Activated CD8-positive, alpha-beta memory T cell treated with anti-CD3 and anti-CD28 coated beads, Interleukin-2, amount 10 ng/mL, durations not matched to agents 7 days and 5 days (primary cell): ENCODE data around the gene CNKSR2. TPM values are rescaled to one million over a fixed set of nuclear protein-coding genes. Genes with fewer than 3 reads are reported as not detected.

Experiments used
- ATAC-seq: fragments of 150-1000 bp; cut with Tn5 transposase; one replicate; pipeline ENCODE4 v1.10.0; 2021; ENCODE audit warnings: moderate library complexity
- CTCF ChIA-PET: fragments of 350-600 bp; sonication (Branson Sonifier 250); formaldehyde crosslinking; loops from one replicate; lab custom pipeline; 2021; ENCODE audit warnings: antibody characterized with exemption; lab: Charles Lee
- DNase-seq: peaks from one replicate; pipeline ENCODE4 v3.0.0-alpha.2; 2020
- H3K27ac Mint-ChIP-seq: one replicate; pipeline ENCODE4 v1.8.0; 2021; ENCODE audit warnings: mild to moderate bottlenecking, mixed read lengths
- H3K27me3 Mint-ChIP-seq: one replicate; pipeline ENCODE4 v1.8.0; 2021; ENCODE audit warnings: mixed read lengths
- H3K36me3 Mint-ChIP-seq: one replicate; pipeline ENCODE4 v1.8.0; 2021; ENCODE audit warnings: mild to moderate bottlenecking, mixed read lengths
- H3K4me1 Mint-ChIP-seq: one replicate; pipeline ENCODE4 v1.8.0; 2021; ENCODE audit warnings: mixed read lengths
- H3K4me3 Mint-ChIP-seq: one replicate; pipeline ENCODE4 v1.8.0; 2021; ENCODE audit warnings: mild to moderate bottlenecking, moderate library complexity, mixed read lengths
- H3K9me3 Mint-ChIP-seq: one replicate; pipeline ENCODE4 v1.8.0; 2022; ENCODE audit warnings: low read depth, mixed read lengths
- total RNA-seq, 2 experiments: library from RNA; stranded (reverse); gene quantifications; one replicate each; pipeline ENCODE4 v1.2.3, GENCODE V29; 2021

The CNKSR2 gene
- total RNA-seq, 2 experiments from 2014 or later = 6.3 to 6.7 TPM

- Mint-ChIP-seq H3K9me3 (no peaks in the 10 kb centered on the region), H3K27me3 (peaks cover 10% of the 10 kb centered on the region), H3K36me3 (no peaks in the 10 kb centered on the region), H3K27ac (no peak overlapping the region), H3K4me1 (peaks cover 2% of the 10 kb centered on the region), H3K4me3 (no peak overlapping the region)
- no peak for DNase-seq
- ATAC-seq = no peak
- CTCF ChIA-PET = no interaction called here
Measured at GRCh38 chrX:21656587-21657317, 282.5 kb downstream of the CNKSR2 start.

- Mint-ChIP-seq H3K9me3 (no peaks in the 10 kb centered on the region), H3K27me3 (peaks cover 10% of the 10 kb centered on the region), H3K27ac (no peak overlapping the region), H3K4me3 (no peak overlapping the region), H3K4me1 (peaks cover 2% of the 10 kb centered on the region), H3K36me3 (no peaks in the 10 kb centered on the region)
- ATAC-seq (no peak), DNase-seq (no peak)
- CTCF ChIA-PET = no interaction called here
Measured at GRCh38 chrX:21657318-21658151, 283.3 kb downstream of the CNKSR2 start.

- Mint-ChIP-seq H3K27ac (peak within 1 kb of the TSS; percentile 45), H3K27me3 (peaks cover 10% of the 10 kb centered on the region), H3K9me3 (no peaks in the 10 kb centered on the region), H3K4me1 (peaks cover 2% of the 10 kb centered on the region), H3K36me3 (no peaks in the 10 kb centered on the region), H3K4me3 (peak within 1 kb of the TSS; percentile 33)
- DNase-seq = no peak
- CTCF ChIA-PET = interaction anchor here (0.7 kb wide), 1 partner anchor 74 kb away, joined by 3 read pairs; no protein-coding TSS in a partner anchor
- ATAC-seq = peak; percentile 30
Measured at GRCh38 chrX:21658152-21658737, 284.0 kb downstream of the CNKSR2 start, which contains the start of gene KLHL34. Gene KLHL34 (minus strand): TSS chrX:21658330. CDS start chrX:21657788, 542 bp downstream.

- Mint-ChIP-seq H3K4me3 (peak overlapping the region; percentile 33), H3K4me1 (peaks cover 2% of the 10 kb centered on the region), H3K27me3 (peaks cover 12% of the 10 kb centered on the region), H3K9me3 (no peaks in the 10 kb centered on the region), H3K27ac (peak overlapping the region; percentile 45), H3K36me3 (no peaks in the 10 kb centered on the region)
- ATAC-seq (no peak), DNase-seq (no peak)
- CTCF ChIA-PET = interaction anchor here (0.7 kb wide), 1 partner anchor 74 kb away, joined by 3 read pairs; no protein-coding TSS in a partner anchor
Measured at GRCh38 chrX:21658746-21659145, 284.5 kb downstream of the CNKSR2 start.

- Mint-ChIP-seq H3K9me3 (no peaks in the 10 kb centered on the region), H3K36me3 (no peaks in the 10 kb centered on the region), H3K27me3 (peaks cover 14% of the 10 kb centered on the region), H3K27ac (peak overlapping the region; percentile 45), H3K4me3 (peak overlapping the region; percentile 33), H3K4me1 (peaks cover 2% of the 10 kb centered on the region)
- CTCF ChIA-PET = no interaction called here
- DNase-seq (no peak), ATAC-seq (no peak)
Measured at GRCh38 chrX:21659320-21659719, 285.1 kb downstream of the CNKSR2 start.

GRCh38 chrX:21660156-21660555 lies 285.9 kb downstream of the CNKSR2 start:
- Mint-ChIP-seq H3K36me3 (no peaks in the 10 kb centered on the region), H3K4me1 (peaks cover 2% of the 10 kb centered on the region), H3K27me3 (peaks cover 14% of the 10 kb centered on the region), H3K9me3 (no peaks in the 10 kb centered on the region), H3K27ac (no peak overlapping the region), H3K4me3 (no peak overlapping the region)
- no peak for ATAC-seq
- CTCF ChIA-PET = no interaction called here
- no peak for DNase-seq

GRCh38 chrX:21661316-21661715 lies 287.1 kb downstream of the CNKSR2 start:
- ATAC-seq (no peak), DNase-seq (no peak)
- no peaks in the 10 kb centered on the region for H3K9me3 Mint-ChIP-seq
- H3K4me3 Mint-ChIP-seq = no peak overlapping the region
- H3K4me1 Mint-ChIP-seq = peaks cover 2% of the 10 kb centered on the region
- H3K36me3 Mint-ChIP-seq = no peaks in the 10 kb centered on the region
- CTCF ChIA-PET = no interaction called here
- no peak overlapping the region for H3K27ac Mint-ChIP-seq
- H3K27me3 Mint-ChIP-seq = peaks cover 14% of the 10 kb centered on the region

- peaks cover 2% of the 10 kb centered on the region for H3K4me1 Mint-ChIP-seq
- no peaks in the 10 kb centered on the region for H3K36me3 Mint-ChIP-seq
- no peak overlapping the region for H3K27ac Mint-ChIP-seq
- ATAC-seq = no peak
- peaks cover 11% of the 10 kb centered on the region for H3K27me3 Mint-ChIP-seq
- CTCF ChIA-PET = no interaction called here
- no peak for DNase-seq
- no peak overlapping the region for H3K4me3 Mint-ChIP-seq
- no peaks in the 10 kb centered on the region for H3K9me3 Mint-ChIP-seq
Measured at GRCh38 chrX:21662761-21663160, 288.5 kb downstream of the CNKSR2 start.

- no peak overlapping the region for H3K4me3 Mint-ChIP-seq
- H3K4me1 Mint-ChIP-seq = no peaks in the 10 kb centered on the region
- H3K27ac Mint-ChIP-seq = no peak overlapping the region
- H3K36me3 Mint-ChIP-seq = no peaks in the 10 kb centered on the region
- H3K9me3 Mint-ChIP-seq = peaks cover 2% of the 10 kb centered on the region
- peaks cover 4% of the 10 kb centered on the region for H3K27me3 Mint-ChIP-seq
- CTCF ChIA-PET = no interaction called here
- ATAC-seq (no peak), DNase-seq (no peak)
Measured at GRCh38 chrX:21666252-21666651, 292.0 kb downstream of the CNKSR2 start.

GRCh38 chrX:21666679-21667078 lies 292.5 kb downstream of the CNKSR2 start:
- ATAC-seq (no peak), DNase-seq (no peak)
- no peaks in the 10 kb centered on the region for H3K36me3 Mint-ChIP-seq
- CTCF ChIA-PET = no interaction called here
- peaks cover 4% of the 10 kb centered on the region for H3K27me3 Mint-ChIP-seq
- no peak overlapping the region for H3K27ac Mint-ChIP-seq
- no peak overlapping the region for H3K4me3 Mint-ChIP-seq
- no peaks in the 10 kb centered on the region for H3K4me1 Mint-ChIP-seq
- peaks cover 2% of the 10 kb centered on the region for H3K9me3 Mint-ChIP-seq

- no peaks in the 10 kb centered on the region for H3K36me3 Mint-ChIP-seq
- peaks cover 11% of the 10 kb centered on the region for H3K27me3 Mint-ChIP-seq
- H3K9me3 Mint-ChIP-seq = no peaks in the 10 kb centered on the region
- no peak for ATAC-seq
- no peak for DNase-seq
- CTCF ChIA-PET = no interaction called here
- H3K4me1 Mint-ChIP-seq = no peaks in the 10 kb centered on the region
- H3K27ac Mint-ChIP-seq = no peak overlapping the region
- H3K4me3 Mint-ChIP-seq = no peak overlapping the region
Measured at GRCh38 chrX:21674430-21675186, 300.4 kb downstream of the CNKSR2 start.

- ATAC-seq = no peak
- H3K9me3 Mint-ChIP-seq = no peaks in the 10 kb centered on the region
- CTCF ChIA-PET = no interaction called here
Measured at GRCh38 chrX:21675931-21676330, 301.7 kb downstream of the CNKSR2 start.

GRCh38 chrX:21678048-21678612 lies 303.9 kb downstream of the CNKSR2 start:
- H3K27ac Mint-ChIP-seq = no peak overlapping the region
- H3K9me3 Mint-ChIP-seq = no peaks in the 10 kb centered on the region
- no peak for ATAC-seq
- DNase-seq = no peak
- peaks cover 7% of the 10 kb centered on the region for H3K27me3 Mint-ChIP-seq
- CTCF ChIA-PET = no interaction called here
- no peaks in the 10 kb centered on the region for H3K4me1 Mint-ChIP-seq
- H3K4me3 Mint-ChIP-seq = no peak overlapping the region
- no peaks in the 10 kb centered on the region for H3K36me3 Mint-ChIP-seq

More at GRCh38 chrX:21675931-21676330, 301.7 kb downstream of the CNKSR2 start:
- Mint-ChIP-seq H3K27me3 (peaks cover 11% of the 10 kb centered on the region), H3K36me3 (no peaks in the 10 kb centered on the region), H3K27ac (no peak overlapping the region), H3K4me3 (no peak overlapping the region), H3K4me1 (no peaks in the 10 kb centered on the region)
- no peak for DNase-seq
